IPS-NIHi7 (cell line): ENCODE data around the gene PUS7L.
"Not testable (repeated sequence)": the region's sequence is repeated elsewhere in the genome, so short reads cannot be mapped to it uniquely, and the experiment has no call there.

ENCODE experiments used
- DNase-seq: peaks from one replicate; pipeline ENCODE4 v3.0.0; 2012; ENCODE audit warnings: mixed read lengths; ENCODE audit errors: extremely low spot score

PUS7L gene, protein sequence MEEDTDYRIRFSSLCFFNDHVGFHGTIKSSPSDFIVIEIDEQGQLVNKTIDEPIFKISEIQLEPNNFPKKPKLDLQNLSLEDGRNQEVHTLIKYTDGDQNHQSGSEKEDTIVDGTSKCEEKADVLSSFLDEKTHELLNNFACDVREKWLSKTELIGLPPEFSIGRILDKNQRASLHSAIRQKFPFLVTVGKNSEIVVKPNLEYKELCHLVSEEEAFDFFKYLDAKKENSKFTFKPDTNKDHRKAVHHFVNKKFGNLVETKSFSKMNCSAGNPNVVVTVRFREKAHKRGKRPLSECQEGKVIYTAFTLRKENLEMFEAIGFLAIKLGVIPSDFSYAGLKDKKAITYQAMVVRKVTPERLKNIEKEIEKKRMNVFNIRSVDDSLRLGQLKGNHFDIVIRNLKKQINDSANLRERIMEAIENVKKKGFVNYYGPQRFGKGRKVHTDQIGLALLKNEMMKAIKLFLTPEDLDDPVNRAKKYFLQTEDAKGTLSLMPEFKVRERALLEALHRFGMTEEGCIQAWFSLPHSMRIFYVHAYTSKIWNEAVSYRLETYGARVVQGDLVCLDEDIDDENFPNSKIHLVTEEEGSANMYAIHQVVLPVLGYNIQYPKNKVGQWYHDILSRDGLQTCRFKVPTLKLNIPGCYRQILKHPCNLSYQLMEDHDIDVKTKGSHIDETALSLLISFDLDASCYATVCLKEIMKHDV

GRCh38 chr12:43758728-43759563, at the start of gene PUS7L, which contains the start of gene IRAK4:
TSS of gene PUS7L (minus strand) at chr12:43758790. CDS start at chr12:43755245, 3,545 bp downstream.
TSS of gene IRAK4 (plus strand) at chr12:43758951. CDS start at chr12:43768112, 9,161 bp downstream.
- peak; percentile 95 for DNase-seq

DNA sequence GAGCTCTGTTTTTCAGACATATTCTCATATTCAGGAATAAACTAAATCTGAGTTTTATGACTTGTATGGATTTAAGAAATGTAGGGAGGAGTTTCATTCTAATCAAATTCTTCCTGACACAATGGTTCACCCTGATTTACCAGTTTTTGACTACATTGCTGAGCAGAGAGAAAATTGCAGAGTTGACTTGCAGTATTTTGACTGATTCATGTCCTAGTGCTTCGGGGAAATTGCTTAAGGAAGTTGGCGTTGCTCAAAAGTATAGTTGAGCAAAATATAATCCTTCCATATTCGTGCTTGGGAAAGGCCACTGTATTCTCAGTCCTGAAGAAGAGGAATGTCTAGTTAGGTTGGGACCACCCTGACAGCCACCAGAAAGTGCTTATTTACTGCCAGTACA, 48.8 kb upstream of the PUS7L start:
- no peak for DNase-seq

GRCh38 chr12:43806737-43807072, 48.1 kb upstream of the PUS7L start:
- no peak for DNase-seq

- peak; percentile 94 for DNase-seq
These were observed 47.5 kb upstream of the PUS7L start, which contains the start of gene TWF1 for GRCh38 chr12:43805860-43806736. TSS of gene TWF1 (minus strand) at chr12:43806317. CDS start at chr12:43806245, 72 bp downstream.

GRCh38 chr12:43805149-43805859, 46.7 kb upstream of the PUS7L start:
- DNase-seq = no peak

- DNase-seq = no peak
These were observed 39.1 kb upstream of the PUS7L start for GRCh38 chr12:43797561-43798217.

DNA sequence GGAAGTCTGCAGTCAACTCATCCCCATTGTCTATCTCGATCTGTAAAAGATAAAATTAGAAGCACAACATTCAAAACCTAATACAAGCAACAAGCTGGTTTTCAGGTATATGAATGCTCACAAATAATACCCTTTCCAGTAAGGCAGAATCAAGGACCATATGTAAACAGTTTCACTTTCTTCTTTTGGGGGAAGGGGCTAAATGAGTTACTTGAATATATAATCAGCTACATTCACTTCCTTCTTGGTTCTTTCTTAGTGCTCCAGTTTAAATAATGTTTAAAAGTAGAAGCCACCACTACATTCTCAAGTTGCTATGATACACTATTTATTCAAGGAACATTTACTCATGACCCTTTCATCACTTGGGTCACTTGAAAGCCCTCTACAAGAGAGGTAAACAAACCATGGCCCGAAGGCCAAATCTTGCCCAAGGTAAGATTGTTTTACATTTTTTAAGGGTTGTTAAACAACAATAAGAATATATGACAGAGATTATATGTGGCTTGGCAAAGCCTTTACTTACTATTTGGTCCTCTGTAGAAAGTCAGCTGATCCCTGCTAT, 37.2 kb upstream of the PUS7L start:
- no peak for DNase-seq

DNA sequence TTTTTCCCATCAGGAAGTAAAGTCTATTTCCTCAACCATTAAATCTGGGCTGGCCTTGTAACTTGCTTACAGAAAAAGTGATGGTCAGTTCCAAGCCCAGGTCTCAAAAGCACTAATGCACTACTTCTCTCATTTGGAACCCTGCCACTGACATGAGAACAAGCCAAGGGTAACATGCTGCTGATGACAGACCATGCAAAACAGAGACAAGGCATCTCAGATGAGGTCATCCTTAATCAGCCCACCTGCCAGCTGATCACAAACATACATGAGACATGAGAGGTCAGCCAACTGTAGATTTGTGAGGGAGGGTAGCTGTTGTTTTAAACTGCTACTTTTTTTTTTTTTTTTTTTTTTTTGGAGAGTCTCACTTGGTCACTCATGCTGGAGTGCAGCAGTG, 31.4 kb upstream of the PUS7L start:
- DNase-seq = no peak

DNA sequence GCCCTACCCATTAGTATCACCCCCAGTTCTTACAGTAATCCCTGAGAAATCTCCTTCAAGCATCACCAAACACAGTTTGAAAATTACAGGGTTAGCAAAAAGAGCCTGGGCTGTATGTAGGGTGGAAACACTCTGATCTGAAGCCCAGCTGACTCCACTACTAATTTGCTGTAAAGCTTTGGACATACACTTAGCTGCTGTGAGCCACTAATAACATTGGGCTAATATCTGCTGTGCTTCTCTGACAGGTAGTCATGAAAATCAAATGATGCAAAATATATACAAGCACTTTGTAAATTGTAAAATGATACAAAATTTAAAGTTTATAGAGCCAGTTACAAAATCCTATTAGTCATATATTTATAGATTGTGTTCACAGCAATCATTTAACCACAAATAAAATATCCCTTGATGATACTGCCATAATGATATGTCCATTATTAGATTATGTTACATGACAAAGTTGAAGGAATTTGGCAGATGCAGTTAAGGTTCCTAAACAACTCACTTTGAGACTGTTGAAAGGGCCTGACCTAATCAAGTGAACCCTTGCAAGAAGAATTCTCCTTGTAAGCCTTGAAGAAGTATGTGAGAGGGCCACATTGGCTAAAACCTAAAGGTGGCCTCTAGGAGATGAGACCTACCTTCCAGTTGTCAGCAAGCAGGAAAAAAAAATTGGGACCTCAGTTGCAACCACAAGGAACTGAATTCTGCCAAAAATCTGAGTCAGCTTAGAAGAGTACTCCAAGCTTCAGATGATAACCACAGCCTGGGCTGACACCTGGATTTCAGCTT, 28.5 kb upstream of the PUS7L start:
- DNase-seq = no peak

- peak; percentile 50 for DNase-seq
These were observed 17.9 kb upstream of the PUS7L start for GRCh38 chr12:43776498-43776897.

- no peak for DNase-seq
These were observed 7.7 kb upstream of the PUS7L start for GRCh38 chr12:43766291-43766690.

- DNase-seq = no peak
These were observed 5.9 kb upstream of the PUS7L start for GRCh38 chr12:43764528-43764927.

DNA sequence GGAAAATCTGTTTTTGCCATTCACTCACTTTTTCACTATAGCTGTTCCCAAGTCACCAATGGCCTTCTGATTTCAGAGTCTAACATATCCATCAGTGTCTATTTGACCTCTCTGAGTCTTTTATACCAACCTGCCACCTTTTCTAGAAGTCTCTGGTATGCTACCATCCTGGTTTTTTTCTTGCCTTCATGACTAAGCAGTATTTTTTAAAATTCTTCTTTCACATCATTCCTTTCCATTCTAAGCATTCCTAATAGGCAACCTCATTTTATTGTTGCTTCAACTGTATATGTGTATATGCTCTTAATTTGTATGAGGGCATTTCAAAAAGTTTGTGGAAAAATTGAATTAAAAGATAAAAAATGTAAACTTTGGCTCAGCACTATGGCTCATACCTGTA, 5.2 kb upstream of the PUS7L start:
- no peak for DNase-seq

GRCh38 chr12:43762596-43762995, 4.0 kb upstream of the PUS7L start:
- peak; percentile 26 for DNase-seq

GRCh38 chr12:43761500-43761899, 2.9 kb upstream of the PUS7L start:
- DNase-seq = no peak

DNA sequence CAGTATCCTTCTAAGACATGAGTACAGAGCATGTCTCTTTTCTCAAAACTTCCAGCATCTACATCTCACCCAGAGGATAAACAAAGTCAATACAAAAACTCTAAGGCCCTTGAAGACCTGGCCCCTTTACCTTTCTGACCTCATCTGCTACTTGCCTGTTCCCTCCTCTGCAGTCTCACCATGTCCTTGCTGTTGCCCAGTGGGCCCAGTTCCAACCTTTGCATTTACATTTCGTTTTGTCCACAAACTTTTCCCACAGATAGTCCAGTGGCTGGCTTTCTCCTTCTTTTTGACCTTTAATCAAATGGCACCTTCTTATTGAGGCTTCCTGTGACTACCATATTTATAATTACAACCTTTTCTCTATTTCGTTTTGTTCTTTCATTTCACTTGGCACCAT, 1.8 kb upstream of the PUS7L start:
- no peak for DNase-seq

- DNase-seq = peak; percentile 51
These were observed 303 bp downstream of the PUS7L start for GRCh38 chr12:43758247-43758727.

- DNase-seq = no peak
These were observed 4.6 kb downstream of the PUS7L start for GRCh38 chr12:43754015-43754414.

GRCh38 chr12:43751360-43751759, 7.2 kb downstream of the PUS7L start:
- not testable (repeated sequence) for DNase-seq
